ENCODE data around the gene CYP3A4. TPM values are rescaled to one million over a fixed set of nuclear protein-coding genes. Genes with fewer than 3 reads are reported as not detected.
"Not testable (repeated sequence)": the region's sequence is repeated elsewhere in the genome, so short reads cannot be mapped to it uniquely, and the experiment has no call there.

Gene CYP3A4
- total and polyA plus RNA-seq, 9 donors = 0.04 to 1.8 (median 0.11) TPM; not detected in 1

DNA sequence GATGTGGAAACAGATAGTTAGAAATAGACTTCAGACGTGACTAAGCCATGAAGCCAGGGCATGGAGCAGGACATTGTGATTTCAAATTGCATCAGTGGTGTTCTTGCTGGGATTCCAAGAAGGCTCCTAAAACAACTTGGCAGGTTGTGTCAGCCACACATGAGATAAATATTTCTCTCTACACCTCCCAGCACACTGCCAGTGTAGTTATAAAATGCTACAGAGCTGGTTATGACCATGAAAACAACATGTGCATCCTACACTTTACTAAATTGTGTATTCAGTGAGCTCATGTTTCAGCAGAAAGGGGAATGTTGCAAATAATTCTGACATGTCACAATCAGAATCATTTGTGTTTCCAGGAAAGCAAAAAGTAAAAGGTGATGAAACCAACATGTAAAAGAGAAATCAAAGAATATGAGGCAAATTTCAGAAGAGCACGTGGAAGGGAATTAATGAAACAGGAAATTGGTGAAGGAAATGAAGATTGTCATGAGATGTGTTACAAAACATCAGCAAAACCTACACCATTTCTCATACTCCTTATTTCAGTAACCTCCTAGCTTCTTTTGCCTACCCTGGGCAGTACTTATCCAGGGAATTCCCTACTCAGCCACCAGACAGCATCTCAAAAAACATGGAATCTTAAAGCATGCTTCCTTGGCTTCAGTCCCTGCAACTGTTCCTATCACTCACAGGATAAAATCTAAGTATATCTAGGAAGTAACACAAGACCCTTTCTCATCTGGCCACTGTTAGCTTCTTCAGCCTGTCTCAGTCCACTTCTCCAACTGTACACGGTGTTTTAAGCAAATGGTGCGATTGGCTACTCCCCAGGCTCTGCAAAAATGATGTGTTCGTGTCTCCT, 43.2 kb downstream of the CYP3A4 start:
- H3K27me3 ChIP-seq (ENCODE audit: control insufficient read depth, insufficient read depth, low read length) = no peaks in the 10 kb centered on the region
- peaks cover 15% of the 10 kb centered on the region for H3K4me1 ChIP-seq (ENCODE audit: control insufficient read depth, insufficient read depth, low read length)
- H3K9me3 ChIP-seq (replicated peaks; ENCODE audit: control insufficient read depth, low read depth, low read length) = no peaks in the 10 kb centered on the region
- no peaks in the 10 kb centered on the region for H3K36me3 ChIP-seq (ENCODE audit: control insufficient read depth, insufficient read depth, low read length)
- WGBS (ENCODE audit: insufficient coverage) = 76% methylated on average over 3 of the region's 5 CpGs
- no peak overlapping the region for H3K4me3 ChIP-seq (ENCODE audit: low read length)
- DNase-seq = peak; percentile 65
- peak overlapping the region; percentile 47 for H3K27ac ChIP-seq (ENCODE audit: low read length)

DNA sequence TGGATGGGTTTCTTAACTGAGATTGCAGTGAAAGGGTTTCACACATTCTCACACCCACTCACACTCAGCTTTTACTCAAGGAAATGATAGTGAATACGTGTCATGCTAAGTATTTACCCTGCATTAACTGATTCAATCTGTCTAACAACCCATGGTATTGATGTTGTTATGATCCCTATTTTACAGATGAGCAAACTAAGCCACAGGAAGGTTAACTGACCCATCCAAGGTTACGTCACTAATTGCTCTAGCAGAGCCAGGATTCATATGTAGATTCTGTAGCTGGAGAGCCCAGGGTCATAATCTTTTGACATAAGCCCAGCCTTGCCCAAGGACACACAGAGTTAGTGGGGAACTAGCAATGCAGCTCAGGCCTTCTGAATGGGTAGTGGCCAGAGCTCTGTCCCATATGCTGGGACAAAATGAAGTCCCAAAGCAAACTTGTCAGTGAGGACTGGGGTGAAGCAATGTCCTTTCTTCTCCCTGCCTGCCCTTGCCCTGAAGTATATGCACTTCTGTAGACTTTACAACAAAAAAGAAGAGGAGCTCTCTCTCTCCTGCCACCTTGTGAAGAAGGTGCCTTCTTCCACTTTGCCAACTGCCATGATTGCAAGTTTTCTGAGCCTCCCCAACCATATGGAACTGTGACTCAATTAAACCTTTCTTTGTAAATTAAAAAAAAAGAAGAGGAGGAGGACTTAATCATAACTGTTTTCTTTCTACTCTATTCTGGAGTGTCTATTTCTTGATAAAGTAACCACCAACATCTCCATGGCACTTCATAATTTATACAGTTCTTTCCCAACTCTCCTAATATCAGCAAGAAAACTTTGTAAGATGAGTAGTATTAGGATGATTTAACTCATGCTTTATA, 44.0 kb downstream of the CYP3A4 start:
- no peak overlapping the region for H3K4me3 ChIP-seq (ENCODE audit: low read length)
- no peak for DNase-seq
- H3K36me3 ChIP-seq (ENCODE audit: control insufficient read depth, insufficient read depth, low read length) = no peaks in the 10 kb centered on the region
- no peak overlapping the region for H3K27ac ChIP-seq (ENCODE audit: low read length)
- H3K27me3 ChIP-seq (ENCODE audit: control insufficient read depth, insufficient read depth, low read length) = no peaks in the 10 kb centered on the region
- H3K4me1 ChIP-seq (ENCODE audit: control insufficient read depth, insufficient read depth, low read length) = peaks cover 15% of the 10 kb centered on the region
- no peaks in the 10 kb centered on the region for H3K9me3 ChIP-seq (replicated peaks; ENCODE audit: control insufficient read depth, low read depth, low read length)
- WGBS (ENCODE audit: insufficient coverage) = 100% methylated on average over 1 of the region's 2 CpGs

DNA sequence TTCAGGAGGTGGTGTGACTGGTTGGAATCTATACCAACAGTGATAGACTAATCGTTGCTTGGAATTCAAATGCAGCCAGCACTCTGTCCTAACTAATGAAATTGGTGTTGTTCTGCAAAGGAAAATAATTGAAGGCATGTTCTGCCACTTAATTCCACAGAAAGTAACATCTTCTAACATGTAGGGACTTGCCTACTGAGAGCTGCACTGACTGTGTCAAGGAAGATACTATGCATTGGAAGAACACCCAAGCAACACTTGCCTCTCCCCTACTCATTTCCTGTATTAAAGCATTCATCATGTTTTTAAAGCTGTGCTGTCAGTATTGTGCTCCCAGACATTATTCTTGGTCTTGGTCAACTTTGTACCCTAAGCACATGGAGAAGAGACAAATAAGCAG, 46.3 kb downstream of the CYP3A4 start:
- no peak overlapping the region for H3K27ac ChIP-seq (ENCODE audit: low read length)
- no peak overlapping the region for H3K4me3 ChIP-seq (ENCODE audit: low read length)
- DNase-seq = no peak
- no peaks in the 10 kb centered on the region for H3K9me3 ChIP-seq (replicated peaks; ENCODE audit: control insufficient read depth, low read depth, low read length)
- H3K36me3 ChIP-seq (ENCODE audit: control insufficient read depth, insufficient read depth, low read length) = no peaks in the 10 kb centered on the region
- no CpG with 5 or more reads among the region's 1 CpG for WGBS (ENCODE audit: insufficient coverage)
- no peaks in the 10 kb centered on the region for H3K27me3 ChIP-seq (ENCODE audit: control insufficient read depth, insufficient read depth, low read length)
- peaks cover 15% of the 10 kb centered on the region for H3K4me1 ChIP-seq (ENCODE audit: control insufficient read depth, insufficient read depth, low read length)

DNA sequence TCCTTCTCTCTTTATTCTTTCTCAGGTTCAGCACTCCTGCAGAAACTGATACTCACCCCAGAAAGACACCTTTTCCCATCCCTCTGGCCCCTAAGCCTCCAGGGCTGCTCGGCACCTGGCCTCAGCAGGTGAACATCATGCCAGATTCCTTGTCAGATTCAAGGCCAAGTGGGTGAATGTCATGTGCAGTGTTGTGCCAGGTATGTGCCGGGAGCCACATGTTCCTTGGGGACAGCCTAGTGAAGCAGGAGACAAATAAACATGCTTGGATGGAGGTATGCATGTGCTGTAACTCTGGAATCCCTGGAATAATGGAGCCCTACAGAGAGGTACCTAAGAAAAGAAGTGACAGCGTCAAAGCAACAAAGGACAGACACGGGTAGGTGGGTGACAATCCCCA, 47.3 kb downstream of the CYP3A4 start:
- 84% methylated on average over 3 of the region's 4 CpGs for WGBS (ENCODE audit: insufficient coverage)

DNA sequence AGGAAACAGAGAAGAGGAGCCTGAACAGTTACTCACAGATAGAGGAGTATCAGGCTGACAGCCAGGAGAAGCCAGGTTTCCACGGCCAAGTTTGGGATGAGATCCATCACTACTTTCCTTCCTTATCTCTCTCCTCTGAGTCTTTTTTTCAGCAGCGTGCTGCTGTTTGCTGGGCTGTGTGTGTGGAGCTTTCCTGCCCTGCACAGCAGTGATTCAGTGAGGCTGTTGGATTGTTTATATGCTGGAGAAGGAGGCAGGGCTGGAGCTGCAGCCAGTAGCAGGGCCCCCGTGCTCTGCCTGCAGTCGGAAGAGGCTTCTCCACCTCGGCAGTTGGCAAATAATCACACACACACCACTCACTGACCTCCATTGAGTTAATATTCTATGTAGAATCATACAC, 49.0 kb downstream of the CYP3A4 start, which contains the start of gene CYP3A7:
TSS of gene CYP3A7 (minus strand) at position 210 of the 400 bp plus-strand sequence. CDS start at position 107, 103 bp downstream.
- Histone ChIP-seq H3K36me3 (ENCODE audit: control insufficient read depth, insufficient read depth, low read length) (no peaks in the 10 kb centered on the region), H3K27ac (ENCODE audit: low read length) (no peak within 1 kb of the TSS), H3K4me1 (ENCODE audit: control insufficient read depth, insufficient read depth, low read length) (peaks cover 2% of the 10 kb centered on the region), H3K4me3 (ENCODE audit: low read length) (no peak within 1 kb of the TSS), H3K9me3 (replicated peaks; ENCODE audit: control insufficient read depth, low read depth, low read length) (no peaks in the 10 kb centered on the region), H3K27me3 (ENCODE audit: control insufficient read depth, insufficient read depth, low read length) (no peaks in the 10 kb centered on the region)
- DNase-seq = no peak
- WGBS (ENCODE audit: insufficient coverage) = no CpG with 5 or more reads among the region's 5 CpGs

More for the DNA sequence above, 47.3 kb downstream of the CYP3A4 start:
- H3K27me3 ChIP-seq (ENCODE audit: control insufficient read depth, insufficient read depth, low read length); H3K27ac ChIP-seq (ENCODE audit: low read length); H3K9me3 ChIP-seq (replicated peaks; ENCODE audit: control insufficient read depth, low read depth, low read length); H3K36me3 ChIP-seq (ENCODE audit: control insufficient read depth, insufficient read depth, low read length); H3K4me3 ChIP-seq (ENCODE audit: low read length); DNase-seq: not testable (repeated sequence)
- H3K4me1 ChIP-seq (ENCODE audit: control insufficient read depth, insufficient read depth, low read length) = peaks cover 10% of the 10 kb centered on the region

DNA sequence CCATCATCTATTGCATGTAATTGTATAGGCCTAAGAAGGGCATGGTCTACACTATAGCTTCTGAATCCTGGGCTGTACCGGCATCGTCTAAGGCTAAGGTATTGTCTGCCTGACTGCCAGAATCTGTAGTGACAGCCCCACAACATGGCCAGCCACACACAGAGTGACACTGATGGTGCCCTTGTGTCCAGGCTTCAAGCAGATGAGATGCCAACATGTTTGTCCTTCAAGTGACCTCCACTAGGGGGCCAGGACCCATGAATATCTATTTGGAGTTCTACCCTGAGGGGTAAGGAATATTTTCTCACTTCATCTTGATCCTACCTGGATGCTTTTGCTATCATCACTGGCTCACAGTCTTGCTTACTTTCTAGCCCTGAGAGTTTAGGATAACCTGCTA, 50.5 kb downstream of the CYP3A4 start:
- 92% methylated on average over 2 of the region's 2 CpGs for WGBS (ENCODE audit: insufficient coverage)
- H3K27ac ChIP-seq (ENCODE audit: low read length) = no peak overlapping the region
- H3K27me3 ChIP-seq (ENCODE audit: control insufficient read depth, insufficient read depth, low read length) = no peaks in the 10 kb centered on the region
- H3K36me3 ChIP-seq (ENCODE audit: control insufficient read depth, insufficient read depth, low read length) = no peaks in the 10 kb centered on the region
- H3K4me3 ChIP-seq (ENCODE audit: low read length) = no peak overlapping the region
- no peaks in the 10 kb centered on the region for H3K4me1 ChIP-seq (ENCODE audit: control insufficient read depth, insufficient read depth, low read length)
- no peaks in the 10 kb centered on the region for H3K9me3 ChIP-seq (replicated peaks; ENCODE audit: control insufficient read depth, low read depth, low read length)
- DNase-seq = no peak

DNA sequence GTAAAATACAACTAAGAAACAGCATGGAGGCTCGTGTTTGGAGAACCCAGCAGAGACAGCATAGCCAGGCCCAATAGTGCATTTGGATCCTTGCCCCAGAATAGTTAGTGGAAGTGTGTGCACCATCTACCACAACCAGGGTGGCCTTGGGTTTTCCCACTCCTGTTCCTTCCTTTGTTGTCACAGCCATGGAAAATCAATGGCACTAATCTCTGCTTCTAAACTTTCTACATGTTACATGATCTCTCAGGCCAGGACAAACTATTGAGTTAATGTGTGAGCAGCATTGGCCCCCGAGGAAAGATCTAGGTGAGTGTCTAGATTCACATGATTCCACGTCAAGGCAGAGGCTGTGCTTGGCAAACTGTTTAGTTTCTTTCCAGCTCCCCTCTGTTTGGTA, 51.0 kb downstream of the CYP3A4 start:
- Histone ChIP-seq H3K9me3 (replicated peaks; ENCODE audit: control insufficient read depth, low read depth, low read length) (no peaks in the 10 kb centered on the region), H3K4me1 (ENCODE audit: control insufficient read depth, insufficient read depth, low read length) (no peaks in the 10 kb centered on the region), H3K27ac (ENCODE audit: low read length) (no peak overlapping the region), H3K27me3 (ENCODE audit: control insufficient read depth, insufficient read depth, low read length) (no peaks in the 10 kb centered on the region), H3K4me3 (ENCODE audit: low read length) (no peak overlapping the region), H3K36me3 (ENCODE audit: control insufficient read depth, insufficient read depth, low read length) (no peaks in the 10 kb centered on the region)
- DNase-seq = no peak
- 100% methylated on average over 2 of the region's 3 CpGs for WGBS (ENCODE audit: insufficient coverage)

DNA sequence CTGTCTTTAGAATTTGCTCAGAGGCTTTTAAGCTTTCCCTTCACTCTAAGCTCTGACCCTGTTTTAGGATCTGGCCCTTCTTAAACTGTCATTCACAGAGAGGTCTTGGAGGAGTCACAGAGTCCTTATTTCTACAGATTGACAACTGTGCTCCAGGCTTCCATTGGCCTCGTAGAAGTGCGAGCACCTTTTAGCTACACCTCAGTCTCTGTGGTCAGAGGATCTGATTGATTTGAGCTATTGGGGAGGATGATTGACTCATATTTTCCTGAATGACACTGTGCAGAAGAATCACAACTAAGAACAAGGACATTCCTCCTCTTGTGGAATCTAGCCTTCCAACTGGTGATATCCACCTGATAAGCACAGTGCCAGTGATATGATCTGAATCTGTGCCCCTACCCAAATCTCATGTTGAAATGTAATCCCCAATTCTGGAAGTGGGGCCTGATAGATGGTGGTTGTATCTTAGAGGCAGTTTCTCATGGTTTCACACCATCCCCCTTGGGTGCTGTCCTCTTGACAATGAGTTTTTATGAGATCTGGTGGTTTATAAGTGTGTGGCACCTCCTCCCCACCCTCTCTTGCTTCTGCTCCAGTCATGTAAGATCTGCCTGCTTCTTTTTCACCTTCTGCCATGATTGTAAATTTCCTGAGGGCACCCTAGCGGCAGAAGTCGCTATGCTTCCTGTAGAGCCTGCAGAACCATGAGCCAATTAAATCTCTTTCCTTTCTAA, 52.2 kb downstream of the CYP3A4 start:
- H3K4me3 ChIP-seq (ENCODE audit: low read length) = no peak overlapping the region
- H3K4me1 ChIP-seq (ENCODE audit: control insufficient read depth, insufficient read depth, low read length) = no peaks in the 10 kb centered on the region
- DNase-seq = no peak
- no peaks in the 10 kb centered on the region for H3K27me3 ChIP-seq (ENCODE audit: control insufficient read depth, insufficient read depth, low read length)
- no peak overlapping the region for H3K27ac ChIP-seq (ENCODE audit: low read length)
- no peaks in the 10 kb centered on the region for H3K9me3 ChIP-seq (replicated peaks; ENCODE audit: control insufficient read depth, low read depth, low read length)
- no peaks in the 10 kb centered on the region for H3K36me3 ChIP-seq (ENCODE audit: control insufficient read depth, insufficient read depth, low read length)
- 100% methylated on average over 1 of the region's 4 CpGs for WGBS (ENCODE audit: insufficient coverage)

DNA sequence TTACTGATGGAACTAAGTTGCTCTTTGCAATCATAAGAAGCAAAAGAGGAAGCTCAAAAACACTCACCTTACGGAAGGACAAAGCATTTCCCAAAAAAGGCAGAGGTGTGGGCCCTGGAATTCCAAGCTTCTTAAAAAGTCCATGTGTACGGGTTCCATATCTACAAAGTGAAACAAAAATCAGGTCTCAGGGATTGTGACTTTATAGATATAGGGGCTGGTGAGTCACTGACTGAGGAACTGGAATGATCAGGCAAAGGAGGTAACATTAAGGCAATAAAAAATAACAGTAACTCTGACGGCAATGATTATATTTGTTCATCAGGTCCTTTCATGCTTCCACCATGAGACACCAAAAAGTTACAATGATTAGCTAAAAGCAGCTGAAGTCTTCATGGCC, 53.0 kb downstream of the CYP3A4 start:
- Histone ChIP-seq H3K27ac (ENCODE audit: low read length) (no peak overlapping the region), H3K9me3 (replicated peaks; ENCODE audit: control insufficient read depth, low read depth, low read length) (no peaks in the 10 kb centered on the region), H3K4me3 (ENCODE audit: low read length) (no peak overlapping the region), H3K27me3 (ENCODE audit: control insufficient read depth, insufficient read depth, low read length) (no peaks in the 10 kb centered on the region), H3K4me1 (ENCODE audit: control insufficient read depth, insufficient read depth, low read length) (no peaks in the 10 kb centered on the region), H3K36me3 (ENCODE audit: control insufficient read depth, insufficient read depth, low read length) (no peaks in the 10 kb centered on the region)
- DNase-seq = no peak
- WGBS (ENCODE audit: insufficient coverage) = no CpG with 5 or more reads among the region's 3 CpGs

Measured in muscle of leg (tissue), 11 donors.